Uterus (tissue), 2 donors: Measurements from ENCODE around the gene PPARA.
"Not testable (repeated sequence)": the region's sequence is repeated elsewhere in the genome, so short reads cannot be mapped to it uniquely, and the experiment has no call there.

ENCODE experiments used
- CTCF ChIP-seq, 4 experiments: fragments of 200-600 bp in 2 of 4; fragments of 450-650 bp in 2 of 4; sonication (generic) in 2 of 4; IDR thresholded peaks; one replicate each; pipeline ENCODE4 v1.5.1; 2016 to 2019; ENCODE audit warnings: antibody characterized with exemption in 4 of 4, mild to moderate bottlenecking in 2 of 4, moderate library complexity in 1 of 4
- POLR2A ChIP-seq, 2 donors: fragments of 450-650 bp; IDR thresholded peaks; one replicate each; pipeline ENCODE4 v1.6.1; 2016; ENCODE audit warnings: antibody characterized with exemption in 2 of 2, mild to moderate bottlenecking in 1 of 2, moderate library complexity in 1 of 2

GRCh38 chr22:46139417-46139816, 10.9 kb upstream of the PPARA start:
- not testable (repeated sequence) for TF ChIP-seq CTCF, POLR2A (IDR thresholded peaks at IDR 0.05)
